T-helper 17 cell (primary cell): ENCODE data around the gene SAYSD1. TPM values are rescaled to one million over a fixed set of nuclear protein-coding genes. Genes with fewer than 3 reads are reported as not detected.

ENCODE experiments used
- ATAC-seq: fragments of 150-1000 bp; cut with Tn5 transposase; 2 replicates; pipeline ENCODE4 v1.10.0; 2021; ENCODE audit warnings: mild to moderate bottlenecking, moderate library complexity
- DNase-seq, 3 donors: peaks; one replicate each; pipeline versions ENCODE4 v3.0.0 to v3.0.0-alpha.2; 2020 to 2021
- H3K9me3 ChIP-seq: one replicate; pipeline ENCODE4 v1.7.0; 2013; ENCODE audit warnings: low read length, mild to moderate bottlenecking; ENCODE audit not compliant: control insufficient read depth, poor library complexity, severe bottlenecking
- H3K27ac Mint-ChIP-seq: one replicate; pipeline ENCODE4 v1.8.0; 2022; ENCODE audit warnings: mild to moderate bottlenecking, moderate library complexity, mixed read lengths
- H3K27me3 Mint-ChIP-seq: one replicate; pipeline ENCODE4 v1.8.0; 2022; ENCODE audit warnings: mixed read lengths
- H3K36me3 Mint-ChIP-seq: one replicate; pipeline ENCODE4 v1.8.0; 2022; ENCODE audit warnings: low read depth, mixed read lengths
- H3K4me1 Mint-ChIP-seq: one replicate; pipeline ENCODE4 v1.8.0; 2022; ENCODE audit warnings: mild to moderate bottlenecking, mixed read lengths
- H3K4me3 Mint-ChIP-seq: one replicate; pipeline ENCODE4 v1.8.0; 2022; ENCODE audit warnings: mild to moderate bottlenecking, moderate library complexity, mixed read lengths
- total RNA-seq, 4 donors: library from RNA in 2 of 4; stranded (reverse) in 2 of 4; gene quantifications; one replicate each; pipeline ENCODE4 v1.2.3 and lab custom pipeline; 2022 to 2026

Gene SAYSD1
- total RNA-seq, 2 donors from 2014 or later: 12.1 to 16.0 TPM

- peaks cover 4% of the 10 kb centered on the region for H3K36me3 Mint-ChIP-seq
- no peaks in the 10 kb centered on the region for H3K4me1 Mint-ChIP-seq
- H3K9me3 ChIP-seq: no peaks in the 10 kb centered on the region
- DNase-seq (no peak), ATAC-seq (no peak)
- peaks cover 15% of the 10 kb centered on the region for H3K27me3 Mint-ChIP-seq
- H3K27ac Mint-ChIP-seq: no peak overlapping the region
- H3K4me3 Mint-ChIP-seq: no peak overlapping the region
Measured at GRCh38 chr6:39072830-39073229, 42.2 kb downstream of the SAYSD1 start.

DNA sequence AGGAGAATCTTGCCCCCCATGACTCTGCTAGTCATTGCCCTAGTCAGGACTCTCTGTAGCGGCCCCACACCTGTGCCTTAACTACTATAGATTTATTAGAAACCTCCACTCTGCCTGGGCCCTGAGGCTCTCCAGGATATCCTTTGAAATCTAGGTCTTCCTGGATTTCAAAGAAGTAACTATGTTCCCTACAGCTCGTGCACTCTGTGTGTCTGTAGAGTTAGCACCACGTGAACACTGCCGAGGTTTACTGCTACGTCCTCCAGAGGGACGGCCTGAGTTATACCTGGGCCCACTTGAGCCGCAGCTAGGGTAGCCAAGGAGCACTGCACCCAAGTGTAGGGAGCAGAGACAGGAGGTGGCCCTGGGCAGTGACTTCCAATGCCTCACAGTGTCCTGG, 46.6 kb downstream of the SAYSD1 start:
- ATAC-seq (no peak), DNase-seq (no peak)
- Mint-ChIP-seq H3K36me3 (no peaks in the 10 kb centered on the region), H3K27me3 (peaks cover 42% of the 10 kb centered on the region), H3K27ac (no peak overlapping the region), H3K4me1 (no peaks in the 10 kb centered on the region), H3K4me3 (no peak overlapping the region)
- H3K9me3 ChIP-seq: no peaks in the 10 kb centered on the region

- no peaks in the 10 kb centered on the region for H3K36me3 Mint-ChIP-seq
- ATAC-seq (no peak), DNase-seq (no peak)
- no peaks in the 10 kb centered on the region for H3K9me3 ChIP-seq
- H3K27ac Mint-ChIP-seq: no peak overlapping the region
- no peak overlapping the region for H3K4me3 Mint-ChIP-seq
- no peaks in the 10 kb centered on the region for H3K4me1 Mint-ChIP-seq
- peaks cover 64% of the 10 kb centered on the region for H3K27me3 Mint-ChIP-seq
Measured at GRCh38 chr6:39065561-39065960, 49.4 kb downstream of the SAYSD1 start.

DNA sequence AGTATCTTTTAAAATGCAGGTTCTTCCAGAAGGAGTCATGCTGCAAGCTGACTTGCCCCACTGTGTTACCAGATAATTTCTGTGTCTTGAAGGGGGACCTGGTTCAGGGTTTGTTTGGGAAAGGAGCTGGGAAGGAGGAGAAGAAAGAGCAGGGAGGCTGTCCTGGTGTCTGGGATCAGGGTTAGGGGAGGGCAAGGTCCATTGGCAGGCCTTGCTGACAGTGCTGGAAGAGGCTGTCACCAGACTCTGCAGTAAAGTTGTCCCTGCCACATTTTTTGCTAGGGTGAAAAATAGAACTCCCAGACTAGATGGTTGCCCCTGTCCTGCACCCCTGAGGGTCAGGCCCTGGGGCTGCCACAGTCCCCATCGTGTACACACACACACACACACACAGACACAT, 51.5 kb downstream of the SAYSD1 start:
- H3K4me3 Mint-ChIP-seq: no peak overlapping the region

GRCh38 chr6:39062014-39062740, 52.8 kb downstream of the SAYSD1 start:
- no peak overlapping the region for H3K4me3 Mint-ChIP-seq
- DNase-seq (no peak), ATAC-seq (no peak)
- peaks cover 2% of the 10 kb centered on the region for H3K4me1 Mint-ChIP-seq
- H3K9me3 ChIP-seq: no peaks in the 10 kb centered on the region
- no peaks in the 10 kb centered on the region for H3K36me3 Mint-ChIP-seq
- H3K27ac Mint-ChIP-seq: no peak overlapping the region
- peaks cover 78% of the 10 kb centered on the region for H3K27me3 Mint-ChIP-seq

More for the DNA sequence above, 51.5 kb downstream of the SAYSD1 start:
- Mint-ChIP-seq H3K36me3 (no peaks in the 10 kb centered on the region), H3K4me1 (peaks cover 2% of the 10 kb centered on the region), H3K27me3 (peaks cover 76% of the 10 kb centered on the region), H3K27ac (no peak overlapping the region)
- DNase-seq (no peak), ATAC-seq (no peak)
- no peaks in the 10 kb centered on the region for H3K9me3 ChIP-seq

DNA sequence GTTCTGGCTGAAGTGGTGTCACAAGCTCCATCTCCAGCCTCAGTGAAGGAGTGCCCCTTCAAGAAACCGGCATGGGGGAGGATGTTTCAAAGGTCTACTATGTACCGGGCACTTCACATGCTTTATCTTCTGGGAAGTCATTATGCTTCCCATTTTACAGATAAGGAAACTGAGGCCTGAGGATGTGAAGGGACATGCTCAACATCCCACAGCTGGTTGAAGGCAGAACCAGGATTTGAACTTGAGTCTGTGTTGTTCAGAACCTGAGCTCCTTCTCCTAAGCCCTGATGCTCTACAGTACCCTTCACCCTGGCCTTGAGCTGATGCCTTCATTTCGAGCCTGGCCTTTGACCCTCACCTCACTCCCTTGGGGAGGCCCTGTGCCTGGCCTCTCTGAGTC, 53.4 kb downstream of the SAYSD1 start:
- H3K4me1 Mint-ChIP-seq: peaks cover 2% of the 10 kb centered on the region
- peaks cover 77% of the 10 kb centered on the region for H3K27me3 Mint-ChIP-seq
- no peak overlapping the region for H3K4me3 Mint-ChIP-seq
- no peak overlapping the region for H3K27ac Mint-ChIP-seq
- ATAC-seq (no peak), DNase-seq (no peak)
- no peaks in the 10 kb centered on the region for H3K36me3 Mint-ChIP-seq
- H3K9me3 ChIP-seq: no peaks in the 10 kb centered on the region

GRCh38 chr6:39061182-39061581, 53.8 kb downstream of the SAYSD1 start:
- no peak for DNase-seq

GRCh38 chr6:39060467-39061160, 54.4 kb downstream of the SAYSD1 start:
- DNase-seq (no peak), ATAC-seq (no peak)
- peaks cover 72% of the 10 kb centered on the region for H3K27me3 Mint-ChIP-seq
- no peaks in the 10 kb centered on the region for H3K36me3 Mint-ChIP-seq
- H3K4me3 Mint-ChIP-seq: no peak overlapping the region
- no peaks in the 10 kb centered on the region for H3K9me3 ChIP-seq
- no peak overlapping the region for H3K27ac Mint-ChIP-seq
- H3K4me1 Mint-ChIP-seq: peaks cover 2% of the 10 kb centered on the region

More at GRCh38 chr6:39061182-39061581, 53.8 kb downstream of the SAYSD1 start:
- H3K27ac Mint-ChIP-seq: no peak overlapping the region
- peaks cover 75% of the 10 kb centered on the region for H3K27me3 Mint-ChIP-seq
- H3K4me3 Mint-ChIP-seq: no peak overlapping the region
- no peak for ATAC-seq
- H3K4me1 Mint-ChIP-seq: peaks cover 2% of the 10 kb centered on the region
- no peaks in the 10 kb centered on the region for H3K36me3 Mint-ChIP-seq
- H3K9me3 ChIP-seq: no peaks in the 10 kb centered on the region

DNA sequence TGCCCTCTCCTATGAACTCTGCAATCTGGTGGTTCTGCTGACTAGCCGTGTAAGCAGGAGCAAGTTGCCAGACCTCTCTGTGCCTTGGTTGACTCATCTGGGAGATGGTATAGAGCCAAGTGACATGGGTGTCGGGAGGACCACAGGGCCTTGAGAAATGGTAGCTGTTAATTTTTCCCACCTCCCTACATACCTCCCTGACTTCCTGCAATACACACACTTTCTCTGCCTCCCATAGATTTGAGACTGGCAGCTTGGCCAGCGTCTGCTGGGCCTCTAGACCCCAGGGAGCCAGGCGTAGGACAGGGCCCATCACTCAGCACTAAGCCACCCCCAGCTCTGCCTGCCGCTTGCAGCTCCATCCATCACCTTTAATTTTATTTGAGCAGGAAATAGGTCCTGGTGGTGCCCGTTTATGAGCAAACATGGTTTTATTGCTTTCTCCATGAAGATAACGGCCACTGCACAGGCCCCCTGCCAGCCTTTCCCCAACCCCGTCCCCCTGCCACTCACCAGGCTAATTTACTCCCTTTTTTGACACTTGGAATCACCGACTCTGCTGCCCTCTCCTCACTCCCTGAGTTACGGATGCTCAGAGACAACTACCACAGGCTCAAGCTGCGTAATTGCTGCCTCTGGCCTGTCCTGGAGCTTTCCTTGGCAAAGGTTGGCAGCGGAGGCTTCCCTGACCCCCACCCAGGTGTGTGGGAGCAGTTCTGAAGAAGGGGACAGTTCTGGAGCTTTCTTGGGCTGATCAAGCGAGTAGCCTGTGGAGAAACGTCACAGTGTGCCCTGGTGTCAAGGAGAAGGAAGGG, 55.3 kb downstream of the SAYSD1 start:
- DNase-seq (no peak), ATAC-seq (no peak)
- H3K4me1 Mint-ChIP-seq: peaks cover 2% of the 10 kb centered on the region
- H3K36me3 Mint-ChIP-seq: no peaks in the 10 kb centered on the region
- H3K4me3 Mint-ChIP-seq: no peak overlapping the region
- H3K27me3 Mint-ChIP-seq: peaks cover 63% of the 10 kb centered on the region
- H3K27ac Mint-ChIP-seq: no peak overlapping the region
- H3K9me3 ChIP-seq: no peaks in the 10 kb centered on the region

DNA sequence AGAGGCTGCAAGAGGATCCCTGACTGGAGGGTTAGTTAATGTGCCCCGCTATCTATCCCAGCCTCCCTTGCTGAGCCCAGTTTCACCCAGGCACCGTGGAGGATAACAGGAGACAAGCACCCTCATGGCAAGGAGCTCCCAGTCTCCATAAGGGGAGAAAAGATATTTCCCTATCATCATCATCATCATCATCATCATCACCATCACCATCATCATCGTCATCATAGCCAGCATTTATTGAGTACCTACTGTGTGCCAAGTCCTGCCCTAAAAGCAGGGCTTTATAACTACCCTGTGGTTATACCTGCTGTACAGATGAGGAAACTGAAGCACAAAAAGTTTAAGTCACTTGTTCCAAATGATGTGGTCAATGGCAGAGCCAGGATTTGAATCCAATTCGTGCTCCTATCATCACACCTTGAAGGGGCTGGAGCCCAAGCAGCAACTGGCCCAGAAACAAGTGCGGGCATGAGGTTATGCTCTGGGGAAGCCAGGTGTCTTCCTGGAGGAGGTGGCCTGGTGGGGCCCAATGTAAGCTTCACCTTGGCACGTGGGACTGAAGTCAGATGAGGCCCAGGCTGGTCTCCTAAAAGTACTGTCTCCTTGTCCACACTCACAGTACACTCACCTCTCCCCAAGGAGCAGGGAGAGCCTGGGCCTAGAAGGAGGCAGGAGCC, 56.4 kb downstream of the SAYSD1 start:
- H3K4me3 Mint-ChIP-seq: no peak overlapping the region
- no peak for ATAC-seq
- no peaks in the 10 kb centered on the region for H3K36me3 Mint-ChIP-seq
- H3K9me3 ChIP-seq: no peaks in the 10 kb centered on the region
- DNase-seq: no peak
- no peak overlapping the region for H3K27ac Mint-ChIP-seq
- H3K4me1 Mint-ChIP-seq: peaks cover 4% of the 10 kb centered on the region
- peaks cover 66% of the 10 kb centered on the region for H3K27me3 Mint-ChIP-seq

DNA sequence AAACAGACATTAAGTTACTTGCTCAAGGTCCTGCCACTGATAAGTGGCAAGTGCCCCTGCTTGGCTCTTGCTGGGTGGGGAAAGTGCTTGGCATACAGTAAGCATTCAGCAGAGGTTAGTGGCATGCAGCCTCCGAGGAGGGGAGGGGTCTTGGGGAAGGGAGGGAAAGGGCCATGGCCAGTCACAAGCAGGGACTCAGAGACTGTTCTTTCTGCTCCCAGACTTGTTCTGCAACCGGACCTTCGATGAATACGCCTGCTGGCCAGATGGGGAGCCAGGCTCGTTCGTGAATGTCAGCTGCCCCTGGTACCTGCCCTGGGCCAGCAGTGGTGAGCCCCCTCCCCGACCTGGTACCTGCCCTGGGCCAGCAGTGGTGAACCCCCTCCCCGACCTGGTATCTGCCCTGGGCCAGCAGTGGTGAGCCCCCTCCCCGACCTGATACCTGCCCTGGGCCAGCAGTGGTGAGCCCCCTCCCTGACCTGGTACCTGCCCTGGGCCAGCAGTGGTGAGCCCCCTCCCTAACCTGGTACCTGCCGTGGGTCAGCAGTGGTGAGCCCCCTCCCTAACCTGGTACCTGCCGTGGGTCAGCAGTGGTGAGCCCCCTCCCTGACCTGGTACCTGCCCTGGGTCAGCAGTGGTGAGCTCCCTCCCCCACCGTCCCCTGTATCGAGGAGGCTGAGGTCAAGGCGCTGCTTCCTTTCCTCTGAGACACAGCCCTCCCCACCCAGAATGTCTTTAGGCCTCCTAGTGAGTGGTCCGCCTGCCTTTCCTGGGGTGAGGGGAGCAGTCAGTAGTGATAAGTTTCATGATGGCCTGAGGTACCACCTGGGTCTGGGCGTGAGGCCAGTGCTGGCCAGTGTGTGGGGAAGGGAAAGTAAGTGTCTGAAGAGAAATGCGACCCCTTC, 57.5 kb downstream of the SAYSD1 start:
- Mint-ChIP-seq H3K4me1 (peaks cover 7% of the 10 kb centered on the region), H3K27ac (no peak overlapping the region), H3K27me3 (peaks cover 68% of the 10 kb centered on the region), H3K36me3 (no peaks in the 10 kb centered on the region), H3K4me3 (no peak overlapping the region)
- ATAC-seq: no peak
- no peak for DNase-seq
- no peaks in the 10 kb centered on the region for H3K9me3 ChIP-seq

DNA sequence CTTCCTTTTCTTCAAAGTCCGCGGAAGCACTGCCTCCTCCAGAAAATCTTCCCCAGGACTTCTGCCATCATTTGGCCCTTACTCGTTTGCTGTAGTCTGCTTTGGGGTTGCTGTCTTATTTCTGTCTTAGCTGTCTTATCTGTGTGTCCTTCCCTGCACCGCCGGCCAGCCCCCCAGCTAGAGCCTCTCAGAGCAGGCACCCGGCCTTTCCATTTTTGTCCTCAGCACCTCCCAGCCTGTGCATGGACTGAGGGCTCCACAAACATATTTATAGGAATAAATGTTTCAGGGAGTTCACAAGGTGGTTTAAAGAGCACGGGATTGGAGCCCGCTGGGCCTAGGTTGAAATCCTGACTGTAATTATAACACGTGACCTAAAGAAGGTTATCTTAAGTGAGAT, 58.3 kb downstream of the SAYSD1 start:
- Mint-ChIP-seq H3K36me3 (peaks cover 4% of the 10 kb centered on the region), H3K4me1 (peaks cover 12% of the 10 kb centered on the region), H3K27me3 (peaks cover 68% of the 10 kb centered on the region), H3K27ac (no peak overlapping the region), H3K4me3 (no peak overlapping the region)
- no peaks in the 10 kb centered on the region for H3K9me3 ChIP-seq
- no peak for DNase-seq
- no peak for ATAC-seq
